ENCODE measurements around the gene COTL1. TPM values are rescaled to one million over a fixed set of nuclear protein-coding genes. Genes with fewer than 3 reads are reported as not detected.
"Not testable (repeated sequence)": the region's sequence is repeated elsewhere in the genome, so short reads cannot be mapped to it uniquely, and the experiment has no call there.

The COTL1 gene
- total and polyA plus RNA-seq, 2 donors = 117 to 145 TPM

GRCh38 chr16:84637709-84638108 is 19.8 kb upstream of the COTL1 start:
- 96% methylated on average over 4 of the region's 4 CpGs for WGBS
- Histone ChIP-seq H3K4me3 (ENCODE audit: low read length in 2 of 2) (no peak overlapping the region), H3K9me3 (ENCODE audit: control insufficient read depth in 2 of 2, insufficient read depth in 1 of 2, low read length in 1 of 2) (no peaks in the 10 kb centered on the region), H3K36me3 (ENCODE audit: control insufficient read depth in 2 of 2, insufficient read depth in 2 of 2, low read length in 1 of 2) (no peaks in the 10 kb centered on the region), H3K27ac (ENCODE audit: low read depth in 1 of 2, low read length in 1 of 2) (no peak overlapping the region), H3K27me3 (ENCODE audit: control insufficient read depth in 2 of 2, insufficient read depth in 1 of 2, low read length in 1 of 2) (peaks cover 0 to 2% of the 10 kb centered on the region in 2 donors), H3K4me1 (ENCODE audit: control insufficient read depth in 2 of 2, insufficient read depth in 2 of 2, low read length in 2 of 2) (peaks cover 3 to 24% of the 10 kb centered on the region in 2 donors)
- no peak for DNase-seq (ENCODE audit: low read depth in 6 of 9, low spot score in 9 of 9)

GRCh38 chr16:84635702-84636101 is 17.8 kb upstream of the COTL1 start:
- Histone ChIP-seq H3K27me3 (ENCODE audit: control insufficient read depth in 2 of 2, insufficient read depth in 1 of 2, low read length in 1 of 2) (peaks cover 0 to 2% of the 10 kb centered on the region in 2 donors), H3K9me3 (ENCODE audit: control insufficient read depth in 2 of 2, insufficient read depth in 1 of 2, low read length in 1 of 2) (no peaks in the 10 kb centered on the region), H3K36me3 (ENCODE audit: control insufficient read depth in 2 of 2, insufficient read depth in 2 of 2, low read length in 1 of 2) (no peaks in the 10 kb centered on the region), H3K27ac (ENCODE audit: low read depth in 1 of 2, low read length in 1 of 2) (no peak overlapping the region), H3K4me3 (ENCODE audit: low read length in 2 of 2) (no peak overlapping the region), H3K4me1 (ENCODE audit: control insufficient read depth in 2 of 2, insufficient read depth in 2 of 2, low read length in 2 of 2) (peaks cover 0 to 9% of the 10 kb centered on the region in 2 donors)
- 96% methylated on average over 8 of the region's 8 CpGs for WGBS
- no peak for DNase-seq (ENCODE audit: low read depth in 6 of 9, low spot score in 9 of 9)

DNA sequence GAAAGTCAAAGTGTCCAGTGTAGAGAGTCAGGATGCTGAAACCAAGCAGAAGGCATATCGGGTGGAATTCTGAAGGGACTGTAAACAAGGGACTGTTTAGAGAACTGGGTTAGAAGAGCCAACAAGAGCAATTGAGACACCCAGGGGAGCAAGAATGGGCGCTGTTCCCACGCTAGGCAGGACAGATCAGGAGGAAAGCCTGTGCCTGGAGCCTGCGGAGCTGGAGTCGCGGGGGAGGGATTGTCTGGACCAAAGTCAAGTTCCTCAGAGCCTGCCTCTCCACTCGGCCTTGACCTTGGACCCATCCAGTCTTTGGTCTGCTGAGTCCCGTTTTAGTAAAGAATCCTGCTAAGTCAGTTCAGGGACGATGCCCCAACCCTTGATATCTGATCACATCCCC is 15.7 kb upstream of the COTL1 start:
- Histone ChIP-seq H3K36me3 (ENCODE audit: control insufficient read depth in 2 of 2, insufficient read depth in 2 of 2, low read length in 1 of 2) (no peaks in the 10 kb centered on the region), H3K9me3 (ENCODE audit: control insufficient read depth in 2 of 2, insufficient read depth in 1 of 2, low read length in 1 of 2) (no peaks in the 10 kb centered on the region), H3K27me3 (ENCODE audit: control insufficient read depth in 2 of 2, insufficient read depth in 1 of 2, low read length in 1 of 2) (peaks cover 0 to 9% of the 10 kb centered on the region in 2 donors), H3K4me1 (ENCODE audit: control insufficient read depth in 2 of 2, insufficient read depth in 2 of 2, low read length in 2 of 2) (peaks cover 0 to 5% of the 10 kb centered on the region in 2 donors), H3K27ac (ENCODE audit: low read depth in 1 of 2, low read length in 1 of 2) (no peak overlapping the region), H3K4me3 (ENCODE audit: low read length in 2 of 2) (no peak overlapping the region)
- WGBS = 90% methylated on average over 9 of the region's 9 CpGs
- no peak for DNase-seq (ENCODE audit: low read depth in 6 of 9, low spot score in 9 of 9)

DNA sequence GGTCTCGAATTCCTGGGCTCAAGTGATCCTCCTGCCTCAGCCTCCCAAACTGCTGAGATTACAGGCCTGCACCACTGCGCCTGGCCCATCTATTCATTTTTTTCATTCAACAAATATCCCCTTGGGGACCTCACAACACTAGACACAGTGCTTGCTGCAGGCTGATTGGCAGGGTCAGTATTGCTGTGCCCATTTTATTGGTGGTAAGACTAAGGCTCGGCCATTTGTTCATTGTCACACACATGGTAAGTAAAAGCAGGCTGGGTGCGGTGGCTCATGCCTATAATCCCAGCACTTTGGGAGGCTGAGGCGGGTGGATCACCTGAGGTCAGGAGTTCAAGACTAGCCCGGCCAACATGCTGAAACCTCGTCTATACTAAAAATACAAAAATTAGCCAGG is 15.0 kb upstream of the COTL1 start:
- not testable (repeated sequence) for H3K27me3 ChIP-seq (ENCODE audit: control insufficient read depth in 2 of 2, insufficient read depth in 1 of 2, low read length in 1 of 2); DNase-seq (ENCODE audit: low read depth in 6 of 9, low spot score in 9 of 9); H3K9me3 ChIP-seq (ENCODE audit: control insufficient read depth in 2 of 2, insufficient read depth in 1 of 2, low read length in 1 of 2); H3K27ac ChIP-seq (ENCODE audit: low read depth in 1 of 2, low read length in 1 of 2); H3K36me3 ChIP-seq (ENCODE audit: control insufficient read depth in 2 of 2, insufficient read depth in 2 of 2, low read length in 1 of 2); H3K4me1 ChIP-seq (ENCODE audit: control insufficient read depth in 2 of 2, insufficient read depth in 2 of 2, low read length in 2 of 2); H3K4me3 ChIP-seq (ENCODE audit: low read length in 2 of 2)
- WGBS = 97% methylated on average over 7 of the region's 7 CpGs

- no peaks in the 10 kb centered on the region for H3K36me3 ChIP-seq (ENCODE audit: control insufficient read depth in 2 of 2, insufficient read depth in 2 of 2, low read length in 1 of 2)
- WGBS = 61% methylated on average over 6 of the region's 6 CpGs
- H3K9me3 ChIP-seq (ENCODE audit: control insufficient read depth in 2 of 2, insufficient read depth in 1 of 2, low read length in 1 of 2) = no peaks in the 10 kb centered on the region
- peaks cover 0 to 9% of the 10 kb centered on the region in 2 donors for H3K27me3 ChIP-seq (ENCODE audit: control insufficient read depth in 2 of 2, insufficient read depth in 1 of 2, low read length in 1 of 2)
- no peak overlapping the region for H3K27ac ChIP-seq (ENCODE audit: low read depth in 1 of 2, low read length in 1 of 2)
- no peak for DNase-seq (ENCODE audit: low read depth in 6 of 9, low spot score in 9 of 9)
- peaks cover 0 to 5% of the 10 kb centered on the region in 2 donors for H3K4me1 ChIP-seq (ENCODE audit: control insufficient read depth in 2 of 2, insufficient read depth in 2 of 2, low read length in 2 of 2)
- no peak overlapping the region for H3K4me3 ChIP-seq (ENCODE audit: low read length in 2 of 2)
Observed at GRCh38 chr16:84631886-84632285, 14.0 kb upstream of the COTL1 start.

DNA sequence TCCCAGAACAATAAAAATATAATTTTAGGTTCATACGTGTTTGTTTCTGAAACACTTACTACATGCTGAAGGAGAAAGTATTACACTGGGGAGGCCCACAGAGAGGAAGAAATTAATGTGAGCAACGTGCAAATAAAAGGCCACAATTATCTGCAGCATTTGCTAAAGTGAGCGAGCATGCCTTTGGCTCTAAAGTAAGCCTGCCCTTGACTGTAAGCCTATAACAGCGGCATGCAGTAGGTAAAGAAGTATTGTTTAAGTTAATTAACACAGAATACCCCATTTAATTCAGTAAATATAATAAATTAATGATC is 13.2 kb upstream of the COTL1 start:
- H3K27me3 ChIP-seq (ENCODE audit: control insufficient read depth in 2 of 2, insufficient read depth in 1 of 2, low read length in 1 of 2) = peaks cover 0 to 9% of the 10 kb centered on the region in 2 donors
- H3K4me1 ChIP-seq (ENCODE audit: control insufficient read depth in 2 of 2, insufficient read depth in 2 of 2, low read length in 2 of 2) = peaks cover 0 to 5% of the 10 kb centered on the region in 2 donors
- H3K4me3 ChIP-seq (ENCODE audit: low read length in 2 of 2) = no peak overlapping the region
- H3K36me3 ChIP-seq (ENCODE audit: control insufficient read depth in 2 of 2, insufficient read depth in 2 of 2, low read length in 1 of 2) = no peaks in the 10 kb centered on the region
- 55% methylated on average over 4 of the region's 4 CpGs for WGBS
- no peak for DNase-seq (ENCODE audit: low read depth in 6 of 9, low spot score in 9 of 9)
- no peak overlapping the region for H3K27ac ChIP-seq (ENCODE audit: low read depth in 1 of 2, low read length in 1 of 2)
- H3K9me3 ChIP-seq (ENCODE audit: control insufficient read depth in 2 of 2, insufficient read depth in 1 of 2, low read length in 1 of 2) = no peaks in the 10 kb centered on the region

- DNase-seq (ENCODE audit: low read depth in 6 of 9, low spot score in 9 of 9) = no peak
- peaks cover 0 to 9% of the 10 kb centered on the region in 2 donors for H3K27me3 ChIP-seq (ENCODE audit: control insufficient read depth in 2 of 2, insufficient read depth in 1 of 2, low read length in 1 of 2)
- H3K4me3 ChIP-seq (ENCODE audit: low read length in 2 of 2) = no peak overlapping the region
- H3K36me3 ChIP-seq (ENCODE audit: control insufficient read depth in 2 of 2, insufficient read depth in 2 of 2, low read length in 1 of 2) = no peaks in the 10 kb centered on the region
- peaks cover 0 to 5% of the 10 kb centered on the region in 2 donors for H3K4me1 ChIP-seq (ENCODE audit: control insufficient read depth in 2 of 2, insufficient read depth in 2 of 2, low read length in 2 of 2)
- no peaks in the 10 kb centered on the region for H3K9me3 ChIP-seq (ENCODE audit: control insufficient read depth in 2 of 2, insufficient read depth in 1 of 2, low read length in 1 of 2)
- no peak overlapping the region for H3K27ac ChIP-seq (ENCODE audit: low read depth in 1 of 2, low read length in 1 of 2)
- 86% methylated on average over 16 of the region's 16 CpGs for WGBS
Observed at GRCh38 chr16:84630446-84631152, 12.7 kb upstream of the COTL1 start.

GRCh38 chr16:84630009-84630408 is 12.1 kb upstream of the COTL1 start:
- no peak overlapping the region for H3K4me3 ChIP-seq (ENCODE audit: low read length in 2 of 2)
- H3K9me3 ChIP-seq (ENCODE audit: control insufficient read depth in 2 of 2, insufficient read depth in 1 of 2, low read length in 1 of 2) = no peaks in the 10 kb centered on the region
- WGBS = 94% methylated on average over 5 of the region's 5 CpGs
- peaks cover 0 to 8% of the 10 kb centered on the region in 2 donors for H3K27me3 ChIP-seq (ENCODE audit: control insufficient read depth in 2 of 2, insufficient read depth in 1 of 2, low read length in 1 of 2)
- no peaks in the 10 kb centered on the region for H3K36me3 ChIP-seq (ENCODE audit: control insufficient read depth in 2 of 2, insufficient read depth in 2 of 2, low read length in 1 of 2)
- H3K4me1 ChIP-seq (ENCODE audit: control insufficient read depth in 2 of 2, insufficient read depth in 2 of 2, low read length in 2 of 2) = peaks cover 0 to 5% of the 10 kb centered on the region in 2 donors
- H3K27ac ChIP-seq (ENCODE audit: low read depth in 1 of 2, low read length in 1 of 2) = no peak overlapping the region
- DNase-seq (ENCODE audit: low read depth in 6 of 9, low spot score in 9 of 9) = no peak

- peaks cover 0 to 5% of the 10 kb centered on the region in 2 donors for H3K4me1 ChIP-seq (ENCODE audit: control insufficient read depth in 2 of 2, insufficient read depth in 2 of 2, low read length in 2 of 2)
- no peaks in the 10 kb centered on the region for H3K9me3 ChIP-seq (ENCODE audit: control insufficient read depth in 2 of 2, insufficient read depth in 1 of 2, low read length in 1 of 2)
- peaks cover 0 to 7% of the 10 kb centered on the region in 2 donors for H3K27me3 ChIP-seq (ENCODE audit: control insufficient read depth in 2 of 2, insufficient read depth in 1 of 2, low read length in 1 of 2)
- no peak overlapping the region for H3K27ac ChIP-seq (ENCODE audit: low read depth in 1 of 2, low read length in 1 of 2)
- H3K36me3 ChIP-seq (ENCODE audit: control insufficient read depth in 2 of 2, insufficient read depth in 2 of 2, low read length in 1 of 2) = no peaks in the 10 kb centered on the region
- 89% methylated on average over 10 of the region's 10 CpGs for WGBS
- H3K4me3 ChIP-seq (ENCODE audit: low read length in 2 of 2) = no peak overlapping the region
- DNase-seq (ENCODE audit: low read depth in 6 of 9, low spot score in 9 of 9) = no peak
Observed at GRCh38 chr16:84629580-84629979, 11.7 kb upstream of the COTL1 start.
